SIG-M5 (cell line): ENCODE results near the gene RSPH10B.
A peak's percentile ranks its signal among the peaks of the same experiment; 100 is the strongest.
"Not testable (repeated sequence)": the region's sequence is repeated elsewhere in the genome, so short reads cannot be mapped to it uniquely, and the experiment has no call there.

Experiments
- DNase-seq: peaks from one replicate; lab custom pipeline; 2025; lab: John Stamatoyannopoulos, UW

RSPH10B gene

GRCh38 chr7:5970347-5970911 lies at the start of gene RSPH10B:
TSS of gene RSPH10B (minus strand) at chr7:5970689. CDS start at chr7:5967116, 3,573 bp downstream.
- DNase-seq: not testable (repeated sequence)

GRCh38 chr7:6016653-6016966 lies 46.1 kb upstream of the RSPH10B start:
- no peak for DNase-seq

- no peak for DNase-seq
These were observed 45.6 kb upstream of the RSPH10B start for GRCh38 chr7:6015917-6016652.

DNA sequence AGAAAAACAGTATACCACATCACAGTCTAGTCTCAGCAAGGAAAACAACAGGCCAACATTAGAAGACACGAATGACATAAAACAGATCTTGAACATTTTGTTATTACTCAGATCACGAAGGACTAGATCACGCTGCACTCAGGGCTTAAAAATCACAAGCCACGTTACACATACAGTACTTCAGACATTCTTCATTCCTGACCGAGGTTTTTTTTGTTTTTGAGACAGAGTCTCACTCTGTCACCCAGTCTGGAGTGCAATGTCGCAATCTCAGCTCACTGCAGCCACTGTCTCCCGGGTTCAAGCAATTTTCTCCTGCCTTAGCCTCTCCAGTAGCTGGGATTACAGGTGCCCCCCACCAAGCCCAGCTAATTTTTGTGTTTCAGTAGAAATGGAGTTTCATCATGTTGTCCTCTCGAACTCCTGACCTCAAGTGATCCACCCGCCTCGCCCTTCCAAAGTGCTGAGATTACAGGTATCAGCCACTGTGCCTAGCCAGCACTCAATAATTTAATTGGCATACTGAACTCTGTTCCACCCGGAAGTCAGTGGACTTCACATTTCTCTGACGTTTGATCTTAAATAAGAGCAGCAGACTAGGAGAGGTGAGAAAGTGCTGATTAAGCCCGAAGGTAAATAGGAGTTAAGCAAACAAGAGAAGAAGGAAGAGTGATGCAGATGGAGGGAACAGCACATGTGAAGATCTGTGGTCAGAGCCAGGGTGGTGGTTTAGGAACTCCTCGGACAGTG lies 42.0 kb upstream of the RSPH10B start:
- no peak for DNase-seq

- no peak for DNase-seq
These were observed 41.1 kb upstream of the RSPH10B start for GRCh38 chr7:6011541-6011940.

DNA sequence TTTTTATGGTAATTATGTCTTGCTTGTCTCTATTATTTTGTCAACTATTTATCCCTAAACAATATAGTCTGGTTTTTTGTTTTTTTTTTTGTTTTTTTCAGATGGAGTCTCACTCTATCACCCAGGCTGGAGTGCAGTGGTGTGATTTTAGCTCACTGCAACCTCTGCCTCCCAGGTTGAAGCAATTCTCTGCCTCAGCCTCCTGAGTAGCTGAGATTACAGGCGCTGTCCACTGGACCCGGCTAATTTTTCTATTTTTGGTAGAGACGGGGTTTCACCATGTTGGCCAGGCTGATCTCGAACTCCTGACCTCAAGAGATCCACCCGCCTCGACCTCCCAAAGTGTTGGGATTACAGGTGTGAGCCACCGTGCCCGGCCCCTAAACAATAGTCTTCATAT lies 39.9 kb upstream of the RSPH10B start:
- not testable (repeated sequence) for DNase-seq

- DNase-seq: peak; percentile 84
These were observed 38.5 kb upstream of the RSPH10B start, which contains the start of the genes AIMP2 and PMS2 for GRCh38 chr7:6008668-6009611. TSS of gene AIMP2 (plus strand) at chr7:6009272. CDS start at chr7:6009364, 92 bp downstream. TSS of gene PMS2 (minus strand) at chr7:6009049. CDS start at chr7:6009019, 30 bp downstream.

DNA sequence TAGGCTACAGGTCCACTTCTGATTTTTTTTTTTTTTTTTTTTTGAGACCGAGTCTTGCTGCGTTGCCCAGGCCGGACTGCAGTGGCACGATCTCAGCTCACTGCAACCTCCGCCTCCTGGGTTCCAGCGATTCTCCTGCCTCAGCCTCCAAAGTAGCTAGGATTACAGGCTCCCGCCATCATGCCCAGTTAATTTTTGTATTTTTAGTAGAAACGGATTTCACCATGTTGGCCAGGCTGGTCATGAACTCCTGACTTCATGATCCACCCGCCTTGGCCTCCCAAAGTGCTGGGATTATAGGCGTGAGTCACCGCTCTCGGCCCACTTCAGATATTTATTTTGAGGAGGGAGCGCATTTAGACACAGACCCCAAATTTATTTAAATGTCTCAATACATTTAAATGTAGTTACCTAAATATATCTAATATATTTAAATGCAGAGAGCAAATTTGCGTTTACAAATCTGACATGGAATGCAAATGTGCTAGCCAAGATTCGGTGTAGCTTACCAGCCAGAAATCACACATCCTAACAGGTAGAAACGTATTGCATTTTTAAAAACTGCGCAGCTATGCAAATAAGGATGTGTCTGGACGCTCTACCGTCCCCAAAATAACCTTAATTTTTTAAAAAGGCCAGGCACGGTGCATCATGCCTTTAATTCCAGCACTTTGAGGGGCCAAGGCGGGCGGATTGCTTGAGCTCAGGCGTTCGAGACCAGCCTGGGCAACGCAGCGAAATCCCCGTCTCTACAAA lies 37.5 kb upstream of the RSPH10B start:
- DNase-seq: not testable (repeated sequence)

GRCh38 chr7:6007386-6007785 lies 36.9 kb upstream of the RSPH10B start:
- no peak for DNase-seq

DNA sequence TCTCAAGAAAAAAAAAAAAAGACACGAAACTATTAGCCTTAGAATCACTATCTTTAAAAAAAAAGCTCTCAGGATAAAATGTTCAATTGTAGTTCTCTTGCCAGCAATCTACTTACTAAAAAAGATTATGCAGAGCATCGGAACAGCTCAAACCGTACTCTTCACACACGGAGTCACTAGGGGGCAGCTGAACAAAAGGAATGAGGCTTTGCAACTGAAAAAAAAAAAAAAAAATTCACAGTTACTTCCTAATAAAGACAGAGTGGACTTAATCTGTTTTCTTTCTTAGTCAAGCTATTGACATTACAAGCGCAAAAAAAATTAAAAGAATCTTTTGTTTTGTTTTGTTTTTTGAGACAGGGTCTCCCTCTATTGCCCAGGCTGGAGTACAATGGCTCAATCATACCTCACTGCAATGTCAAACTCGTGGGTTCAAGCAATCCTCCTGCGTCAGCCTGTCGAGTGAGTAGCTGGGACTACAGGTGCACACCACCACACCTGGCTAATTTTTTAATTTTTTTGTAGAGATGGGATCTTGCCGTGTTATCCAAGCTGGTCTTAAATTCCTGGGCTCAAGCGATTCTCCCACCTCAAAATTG lies 26.8 kb upstream of the RSPH10B start:
- no peak for DNase-seq

GRCh38 chr7:5987061-5987460 lies 16.6 kb upstream of the RSPH10B start:
- DNase-seq: not testable (repeated sequence)

- not testable (repeated sequence) for DNase-seq
These were observed 9.3 kb upstream of the RSPH10B start for GRCh38 chr7:5979680-5980314.

GRCh38 chr7:5973580-5973979 lies 3.1 kb upstream of the RSPH10B start:
- not testable (repeated sequence) for DNase-seq

DNA sequence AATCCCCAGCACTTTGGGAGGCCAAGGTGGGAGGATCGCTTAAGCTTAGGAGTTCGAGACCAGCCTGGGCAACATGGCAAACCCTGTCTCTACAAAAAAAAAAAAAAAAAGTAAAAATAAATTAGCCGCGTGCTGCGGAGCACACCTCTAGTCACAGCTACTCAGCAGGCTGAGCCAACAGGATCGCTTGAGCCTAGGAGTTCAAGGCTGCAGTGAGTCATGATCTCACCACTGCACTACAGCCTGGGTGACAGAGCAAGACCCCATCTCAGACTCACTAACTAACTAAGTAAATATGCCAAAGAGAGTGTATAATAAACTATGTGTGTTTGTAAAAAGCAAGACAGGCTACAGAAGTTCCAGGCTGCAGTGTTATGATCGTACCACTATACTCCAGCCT lies 6.7 kb downstream of the RSPH10B start:
- not testable (repeated sequence) for DNase-seq

- DNase-seq: not testable (repeated sequence)
These were observed 7.3 kb downstream of the RSPH10B start for GRCh38 chr7:5963205-5963604.

- DNase-seq: not testable (repeated sequence)
These were observed 35.5 kb downstream of the RSPH10B start for GRCh38 chr7:5934945-5935450.

GRCh38 chr7:5931905-5932644 lies 38.4 kb downstream of the RSPH10B start:
- DNase-seq: not testable (repeated sequence)

- DNase-seq: not testable (repeated sequence)
These were observed 39.2 kb downstream of the RSPH10B start for GRCh38 chr7:5931250-5931649.

- DNase-seq: not testable (repeated sequence)
These were observed 40.2 kb downstream of the RSPH10B start for GRCh38 chr7:5930290-5930689.
